ENCODE measurements around the gene MASP2. TPM values are rescaled to one million over a fixed set of nuclear protein-coding genes. Genes with fewer than 3 reads are reported as not detected.
A peak's percentile ranks its signal among the peaks of the same experiment; 100 is the strongest.

MASP2 gene
- total and polyA plus RNA-seq, 11 donors, result not detected

GRCh38 chr1:10989095-10989494 lies 57.9 kb downstream of the MASP2 start:
- Histone ChIP-seq H3K27ac (no peak overlapping the region), H3K4me3 (no peak overlapping the region), H3K9me3 (no peaks in the 10 kb centered on the region), H3K27me3 (no peaks in the 10 kb centered on the region), H3K36me3 (no peaks in the 10 kb centered on the region), H3K4me1 (no peaks in the 10 kb centered on the region)
- ATAC-seq, result no peak
- TF ChIP-seq CTCF (IDR thresholded peaks at IDR 0.05) (no peak), POLR2A (IDR thresholded peaks at IDR 0.05) (no peak)
- peak in 1 of 5 donors; percentile 1 for DNase-seq
- intact Hi-C loops (cut with DNase I), result no loop called here
- 83 to 87% (median 85%) methylated on average over 5 of the region's 5 CpGs for WGBS, 4 donors

- no peaks in the 10 kb centered on the region for H3K9me3 ChIP-seq
- no peak overlapping the region for H3K27ac ChIP-seq
- WGBS, 4 donors, result 75 to 91% (median 80%) methylated on average over 4 of the region's 4 CpGs
- peaks cover 0 to 7% (median 0%) of the 10 kb centered on the region in 9 donors for H3K27me3 ChIP-seq
- no peak overlapping the region for H3K4me3 ChIP-seq
- peak in 1 of 5 donors; percentile 1 for DNase-seq
- TF ChIP-seq CTCF (IDR thresholded peaks at IDR 0.05), result no peak
- TF ChIP-seq POLR2A (IDR thresholded peaks at IDR 0.05), result no peak
- H3K4me1 ChIP-seq, result no peaks in the 10 kb centered on the region
- intact Hi-C loops (cut with DNase I), result no loop called here
- no peaks in the 10 kb centered on the region for H3K36me3 ChIP-seq
- ATAC-seq, result no peak
These were observed 59.1 kb downstream of the MASP2 start for GRCh38 chr1:10987840-10988417.

GRCh38 chr1:10986525-10986890 lies 60.5 kb downstream of the MASP2 start:
- Histone ChIP-seq H3K4me1 (no peaks in the 10 kb centered on the region), H3K36me3 (no peaks in the 10 kb centered on the region), H3K27ac (no peak overlapping the region), H3K27me3 (peaks cover 0 to 14% (median 0%) of the 10 kb centered on the region in 9 donors), H3K4me3 (no peak overlapping the region), H3K9me3 (no peaks in the 10 kb centered on the region)
- 71 to 85% (median 77%) methylated on average over 7 of the region's 7 CpGs for WGBS, 4 donors
- TF ChIP-seq POLR2A (IDR thresholded peaks at IDR 0.05), result no peak
- no peak for TF ChIP-seq CTCF (IDR thresholded peaks at IDR 0.05)
- DNase-seq (no peak), ATAC-seq (no peak)
- intact Hi-C loops (cut with DNase I), result no loop called here

GRCh38 chr1:10980841-10981727 lies 66.0 kb downstream of the MASP2 start:
- Histone ChIP-seq H3K36me3 (no peaks in the 10 kb centered on the region), H3K9me3 (no peaks in the 10 kb centered on the region), H3K27me3 (peaks cover 0 to 23% (median 0%) of the 10 kb centered on the region in 9 donors), H3K4me3 (peak overlapping the region in 4 of 12 donors; percentile 10 to 42 (median 27)), H3K4me1 (peaks cover 0 to 26% (median 14%) of the 10 kb centered on the region in 12 donors), H3K27ac (peak overlapping the region in 6 of 12 donors; percentile 6 to 76 (median 54))
- intact Hi-C loops (cut with DNase I), result no loop called here
- WGBS, 4 donors, result 64 to 72% (median 69%) methylated on average over 9 of the region's 9 CpGs
- ATAC-seq (peak in 2 of 4 donors; percentile 30 to 32), DNase-seq (peak in 3 of 5 donors; percentile 45 to 67 (median 57))
- TF ChIP-seq POLR2A (IDR thresholded peaks at IDR 0.05) (no peak), CTCF (IDR thresholded peaks at IDR 0.05) (no peak)
